GM23338 (cell line): ENCODE data around the gene PRG3. TPM values are rescaled to one million over a fixed set of nuclear protein-coding genes. Genes with fewer than 3 reads are reported as not detected.

Experiments used
- ATAC-seq: fragments of 200-7000 bp; cut with Tn5 transposase; 3 replicates; pipeline ENCODE4 v1.9.1; 2020
- DNase-seq: peaks from one replicate; pipeline ENCODE4 v3.0.0-alpha.2; 2015; ENCODE audit warnings: low spot score
- H2AFZ ChIP-seq: fragments of 200-600 bp; sonication (generic); 2 replicates; pipeline ENCODE4 v1.8.0; 2016; ENCODE audit warnings: antibody characterized with exemption, mild to moderate bottlenecking, moderate library complexity
- H3F3A ChIP-seq: fragments of 200-600 bp; sonication (generic); replicated peaks from 2 replicates; pipeline ENCODE4 v1.8.0; 2017; ENCODE audit warnings: antibody characterized with exemption, mixed run types, low read depth
- H3K27ac ChIP-seq: fragments of 200-600 bp; sonication (generic); 2 replicates; pipeline ENCODE4 v1.6.1; 2016; ENCODE audit warnings: low read depth
- H3K27me3 ChIP-seq: fragments of 200-600 bp; sonication (generic); 2 replicates; pipeline ENCODE4 v1.8.0; 2016; ENCODE audit warnings: mild to moderate bottlenecking, mixed run types, moderate library complexity; ENCODE audit not compliant: insufficient read depth
- H3K36me3 ChIP-seq: fragments of 200-600 bp; sonication (generic); 2 replicates; pipeline ENCODE4 v1.8.0; 2016; ENCODE audit warnings: mild to moderate bottlenecking; ENCODE audit not compliant: insufficient read depth
- H3K4me1 ChIP-seq: fragments of 200-600 bp; sonication (generic); 2 replicates; pipeline ENCODE4 v1.8.0; 2016; ENCODE audit warnings: mild to moderate bottlenecking, moderate library complexity; ENCODE audit not compliant: insufficient read depth
- H3K4me2 ChIP-seq: fragments of 200-600 bp; sonication (generic); 2 replicates; pipeline ENCODE4 v1.7.1; 2017; ENCODE audit warnings: mixed run types
- H3K4me3 ChIP-seq: fragments of 200-600 bp; sonication (generic); 2 replicates; pipeline ENCODE4 v1.6.1; 2016; ENCODE audit warnings: mixed run types
- H3K79me2 ChIP-seq: fragments of 200-600 bp; sonication (generic); replicated peaks from 2 replicates; pipeline ENCODE4 v1.8.0; 2017; ENCODE audit warnings: mild to moderate bottlenecking; ENCODE audit not compliant: insufficient read depth
- H3K9me2 ChIP-seq: fragments of 200-600 bp; sonication (generic); 2 replicates; pipeline ENCODE4 v1.8.0; 2017; ENCODE audit not compliant: insufficient read depth
- H4K20me1 ChIP-seq: fragments of 200-600 bp; sonication (generic); replicated peaks from 2 replicates; pipeline ENCODE4 v1.8.0; 2017; ENCODE audit warnings: mild to moderate bottlenecking; ENCODE audit not compliant: insufficient read depth
- H3K27ac Mint-ChIP-seq: 2 replicates; pipeline ENCODE4 v1.8.0; 2020; ENCODE audit warnings: inconsistent platforms, mild to moderate bottlenecking, moderate library complexity, mixed read lengths
- H3K27me3 Mint-ChIP-seq: 3 replicates; pipeline ENCODE4 v1.8.0; 2022; ENCODE audit warnings: low read depth, mild to moderate bottlenecking, moderate library complexity, mixed read lengths, inconsistent platforms; ENCODE audit not compliant: insufficient read depth, poor library complexity
- H3K36me3 Mint-ChIP-seq: 3 replicates; pipeline ENCODE4 v1.8.0; 2021; ENCODE audit warnings: low read depth, mild to moderate bottlenecking, inconsistent platforms, moderate library complexity, mixed read lengths
- H3K4me1 Mint-ChIP-seq: 3 replicates; pipeline ENCODE4 v1.8.0; 2020; ENCODE audit warnings: mild to moderate bottlenecking, inconsistent platforms, mixed read lengths
- H3K4me3 Mint-ChIP-seq: 3 replicates; pipeline ENCODE4 v1.8.0; 2021; ENCODE audit warnings: moderate library complexity, mild to moderate bottlenecking, inconsistent platforms, mixed read lengths
- H3K9me3 Mint-ChIP-seq: 3 replicates; pipeline ENCODE4 v1.8.0; 2020; ENCODE audit warnings: moderate library complexity, mild to moderate bottlenecking, inconsistent platforms, mixed read lengths
- CREB1 ChIP-seq: fragments of 250-450 bp; sonication (Bioruptor Pico); IDR thresholded peaks from 2 replicates; pipeline ENCODE4 v1.5.0; 2020; ENCODE audit warnings: low read depth, mild to moderate bottlenecking, moderate library complexity
- EZH2 ChIP-seq: fragments of 200-600 bp; sonication (generic); IDR thresholded peaks from one replicate; pipeline ENCODE4 v1.8.0; 2017; ENCODE audit warnings: antibody characterized with exemption, mild to moderate bottlenecking, low read depth; ENCODE audit not compliant: unreplicated experiment
- JUNB ChIP-seq: IDR thresholded peaks from one replicate; pipeline ENCODE4 v1.6.1; 2016; ENCODE audit warnings: antibody characterized with exemption; ENCODE audit not compliant: unreplicated experiment
- POLR2AphosphoS5 ChIP-seq: IDR thresholded peaks from 2 replicates; pipeline ENCODE4 v1.6.1; 2016; ENCODE audit warnings: antibody characterized with exemption, low read depth
- STAT1 ChIP-seq: IDR thresholded peaks from one replicate; pipeline ENCODE4 v1.6.1; 2016; ENCODE audit warnings: antibody characterized with exemption; ENCODE audit not compliant: unreplicated experiment
- ZNF114 ChIP-seq: fragments of 250-450 bp; sonication (Bioruptor Pico); IDR thresholded peaks from 2 replicates; pipeline ENCODE4 v1.5.0; 2020; ENCODE audit warnings: mild to moderate bottlenecking, moderate library complexity
- ZNF331 ChIP-seq: fragments of 250-450 bp; sonication (Bioruptor Pico); IDR thresholded peaks from 2 replicates; pipeline ENCODE4 v1.5.0; 2020; ENCODE audit warnings: low read depth, mild to moderate bottlenecking, moderate library complexity
- polyA plus RNA-seq: library from polyadenylated mRNA; unstranded; fragments of >200 nt; fragmentation: Nextera tagmentation; extraction: Ambion mirVana; gene quantifications from 2 replicates; pipeline ENCODE4 v1.2.1, GENCODE V29; 2016
- total RNA-seq: library from RNA; depleted of rRNA; stranded (reverse); fragments of >200 nt; shearing (Covaris generic); gene quantifications from 2 replicates; pipeline ENCODE4 v1.2.3, GENCODE V29; 2014
- TF ChIP-seq, protein P1 (sequence below): fragments of 250-450 bp; sonication (Bioruptor Pico); IDR thresholded peaks from 2 replicates; pipeline ENCODE4 v1.5.0; 2020; ENCODE audit warnings: mild to moderate bottlenecking, moderate library complexity
- TF ChIP-seq, protein P2 (sequence below): IDR thresholded peaks from 2 replicates; pipeline ENCODE4 v1.6.1; 2016; ENCODE audit warnings: antibody characterized with exemption

PRG3 gene
- total and polyA plus RNA-seq, 2 experiments from 2014 or later: not detected

DNA sequence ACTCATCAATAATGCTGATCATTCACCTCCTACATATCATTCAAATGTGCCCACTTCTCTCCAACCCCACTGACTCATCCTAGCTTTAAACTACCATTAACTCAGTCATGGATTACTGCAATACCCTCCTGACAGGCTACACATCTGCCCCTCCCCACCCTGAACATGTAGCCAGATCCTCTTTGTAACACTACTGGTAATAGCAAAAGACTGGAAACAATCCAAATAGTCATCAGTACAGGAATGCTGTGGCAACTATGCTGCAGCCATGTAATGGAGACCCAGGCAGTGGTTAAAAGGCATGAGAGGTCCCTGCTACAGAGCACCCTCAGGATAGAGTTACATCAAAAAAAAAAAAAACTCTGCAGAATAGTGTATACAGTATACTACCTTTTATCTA is 29.3 kb upstream of the PRG3 start:
- Histone ChIP-seq H3K9me2 (no peaks in the 10 kb centered on the region), H2AFZ (no peak overlapping the region), H3K79me2 (no peaks in the 10 kb centered on the region), H3K36me3 (peaks cover 25% of the 10 kb centered on the region), H3K4me1 (no peaks in the 10 kb centered on the region), H3K4me2 (no peak overlapping the region), H3K27ac (no peak overlapping the region), H3K4me3 (no peak overlapping the region), H3F3A (no peaks in the 10 kb centered on the region), H4K20me1 (peaks cover 4% of the 10 kb centered on the region), H3K27me3 (no peaks in the 10 kb centered on the region)
- ATAC-seq: no peak
- peaks cover 6% of the 10 kb centered on the region for H3K27me3 Mint-ChIP-seq
- DNase-seq: no peak
- H3K27ac Mint-ChIP-seq: no peak overlapping the region
- no peaks in the 10 kb centered on the region for H3K9me3 Mint-ChIP-seq
- no peak overlapping the region for H3K4me3 Mint-ChIP-seq
- peaks cover 5% of the 10 kb centered on the region for H3K4me1 Mint-ChIP-seq
- TF ChIP-seq, protein P1, sequence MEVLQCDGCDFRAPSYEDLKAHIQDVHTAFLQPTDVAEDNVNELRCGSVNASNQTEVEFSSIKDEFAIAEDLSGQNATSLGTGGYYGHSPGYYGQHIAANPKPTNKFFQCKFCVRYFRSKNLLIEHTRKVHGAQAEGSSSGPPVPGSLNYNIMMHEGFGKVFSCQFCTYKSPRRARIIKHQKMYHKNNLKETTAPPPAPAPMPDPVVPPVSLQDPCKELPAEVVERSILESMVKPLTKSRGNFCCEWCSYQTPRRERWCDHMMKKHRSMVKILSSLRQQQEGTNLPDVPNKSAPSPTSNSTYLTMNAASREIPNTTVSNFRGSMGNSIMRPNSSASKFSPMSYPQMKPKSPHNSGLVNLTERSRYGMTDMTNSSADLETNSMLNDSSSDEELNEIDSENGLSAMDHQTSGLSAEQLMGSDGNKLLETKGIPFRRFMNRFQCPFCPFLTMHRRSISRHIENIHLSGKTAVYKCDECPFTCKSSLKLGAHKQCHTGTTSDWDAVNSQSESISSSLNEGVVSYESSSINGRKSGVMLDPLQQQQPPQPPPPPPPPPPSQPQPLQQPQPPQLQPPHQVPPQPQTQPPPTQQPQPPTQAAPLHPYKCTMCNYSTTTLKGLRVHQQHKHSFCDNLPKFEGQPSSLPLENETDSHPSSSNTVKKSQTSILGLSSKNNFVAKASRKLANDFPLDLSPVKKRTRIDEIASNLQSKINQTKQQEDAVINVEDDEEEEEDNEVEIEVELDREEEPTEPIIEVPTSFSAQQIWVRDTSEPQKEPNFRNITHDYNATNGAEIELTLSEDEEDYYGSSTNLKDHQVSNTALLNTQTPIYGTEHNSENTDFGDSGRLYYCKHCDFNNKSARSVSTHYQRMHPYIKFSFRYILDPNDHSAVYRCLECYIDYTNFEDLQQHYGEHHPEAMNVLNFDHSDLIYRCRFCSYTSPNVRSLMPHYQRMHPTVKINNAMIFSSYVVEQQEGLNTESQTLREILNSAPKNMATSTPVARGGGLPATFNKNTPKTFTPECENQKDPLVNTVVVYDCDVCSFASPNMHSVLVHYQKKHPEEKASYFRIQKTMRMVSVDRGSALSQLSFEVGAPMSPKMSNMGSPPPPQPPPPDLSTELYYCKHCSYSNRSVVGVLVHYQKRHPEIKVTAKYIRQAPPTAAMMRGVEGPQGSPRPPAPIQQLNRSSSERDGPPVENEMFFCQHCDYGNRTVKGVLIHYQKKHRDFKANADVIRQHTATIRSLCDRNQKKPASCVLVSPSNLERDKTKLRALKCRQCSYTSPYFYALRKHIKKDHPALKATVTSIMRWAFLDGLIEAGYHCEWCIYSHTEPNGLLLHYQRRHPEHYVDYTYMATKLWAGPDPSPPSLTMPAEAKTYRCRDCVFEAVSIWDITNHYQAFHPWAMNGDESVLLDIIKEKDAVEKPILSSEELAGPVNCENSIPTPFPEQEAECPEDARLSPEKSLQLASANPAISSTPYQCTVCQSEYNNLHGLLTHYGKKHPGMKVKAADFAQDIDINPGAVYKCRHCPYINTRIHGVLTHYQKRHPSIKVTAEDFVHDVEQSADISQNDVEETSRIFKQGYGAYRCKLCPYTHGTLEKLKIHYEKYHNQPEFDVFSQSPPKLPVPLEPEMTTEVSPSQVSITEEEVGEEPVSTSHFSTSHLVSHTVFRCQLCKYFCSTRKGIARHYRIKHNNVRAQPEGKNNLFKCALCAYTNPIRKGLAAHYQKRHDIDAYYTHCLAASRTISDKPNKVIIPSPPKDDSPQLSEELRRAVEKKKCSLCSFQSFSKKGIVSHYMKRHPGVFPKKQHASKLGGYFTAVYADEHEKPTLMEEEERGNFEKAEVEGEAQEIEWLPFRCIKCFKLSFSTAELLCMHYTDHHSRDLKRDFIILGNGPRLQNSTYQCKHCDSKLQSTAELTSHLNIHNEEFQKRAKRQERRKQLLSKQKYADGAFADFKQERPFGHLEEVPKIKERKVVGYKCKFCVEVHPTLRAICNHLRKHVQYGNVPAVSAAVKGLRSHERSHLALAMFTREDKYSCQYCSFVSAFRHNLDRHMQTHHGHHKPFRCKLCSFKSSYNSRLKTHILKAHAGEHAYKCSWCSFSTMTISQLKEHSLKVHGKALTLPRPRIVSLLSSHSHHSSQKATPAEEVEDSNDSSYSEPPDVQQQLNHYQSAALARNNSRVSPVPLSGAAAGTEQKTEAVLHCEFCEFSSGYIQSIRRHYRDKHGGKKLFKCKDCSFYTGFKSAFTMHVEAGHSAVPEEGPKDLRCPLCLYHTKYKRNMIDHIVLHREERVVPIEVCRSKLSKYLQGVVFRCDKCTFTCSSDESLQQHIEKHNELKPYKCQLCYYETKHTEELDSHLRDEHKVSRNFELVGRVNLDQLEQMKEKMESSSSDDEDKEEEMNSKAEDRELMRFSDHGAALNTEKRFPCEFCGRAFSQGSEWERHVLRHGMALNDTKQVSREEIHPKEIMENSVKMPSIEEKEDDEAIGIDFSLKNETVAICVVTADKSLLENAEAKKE (CRISPR knock-in tag): no peak
- TF ChIP-seq, protein P2, sequence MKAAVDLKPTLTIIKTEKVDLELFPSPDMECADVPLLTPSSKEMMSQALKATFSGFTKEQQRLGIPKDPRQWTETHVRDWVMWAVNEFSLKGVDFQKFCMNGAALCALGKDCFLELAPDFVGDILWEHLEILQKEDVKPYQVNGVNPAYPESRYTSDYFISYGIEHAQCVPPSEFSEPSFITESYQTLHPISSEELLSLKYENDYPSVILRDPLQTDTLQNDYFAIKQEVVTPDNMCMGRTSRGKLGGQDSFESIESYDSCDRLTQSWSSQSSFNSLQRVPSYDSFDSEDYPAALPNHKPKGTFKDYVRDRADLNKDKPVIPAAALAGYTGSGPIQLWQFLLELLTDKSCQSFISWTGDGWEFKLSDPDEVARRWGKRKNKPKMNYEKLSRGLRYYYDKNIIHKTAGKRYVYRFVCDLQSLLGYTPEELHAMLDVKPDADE: no peak
- no peak for TF ChIP-seq POLR2AphosphoS5
- no peak for TF ChIP-seq CREB1 (CRISPR knock-in tag)
- TF ChIP-seq EZH2: no peak
- no peak for TF ChIP-seq JUNB
- TF ChIP-seq STAT1: no peak
- no peak for TF ChIP-seq ZNF331 (CRISPR knock-in tag)
- no peak for TF ChIP-seq ZNF114 (CRISPR knock-in tag)
- peaks cover 69% of the 10 kb centered on the region for H3K36me3 Mint-ChIP-seq
